Common myeloid progenitor, CD34-positive (primary cell): ENCODE measurements around the gene HNF4A. TPM values are rescaled to one million over a fixed set of nuclear protein-coding genes. Genes with fewer than 3 reads are reported as not detected.
A peak's percentile ranks its signal among the peaks of the same experiment; 100 is the strongest.

ENCODE experiments used
- CTCF ChIA-PET: fragments of 350-600 bp; sonication (Branson Sonifier 250); formaldehyde crosslinking; loops from one replicate; lab custom pipeline; 2021; ENCODE audit warnings: antibody characterized with exemption; lab: Charles Lee
- POLR2A ChIA-PET: fragments of 350-600 bp; sonication (Branson Sonifier 250); formaldehyde crosslinking; loops from one replicate; lab custom pipeline; 2021; ENCODE audit warnings: antibody characterized with exemption; lab: Charles Lee
- DNase-seq, 3 donors: peaks; one replicate each; pipeline versions ENCODE4 v3.0.0 to v3.0.0-alpha.2; 2013
- H3K27ac ChIP-seq, 2 experiments: 1 replicate in 1 of 2; 2 replicates in 1 of 2; pipeline ENCODE4 v1.7.0; 2013; ENCODE audit warnings: inconsistent platforms in 2 of 2, low read length in 2 of 2, mild to moderate bottlenecking in 2 of 2, low read depth in 1 of 2, moderate library complexity in 1 of 2; ENCODE audit not compliant: severe bottlenecking in 2 of 2, insufficient read depth in 1 of 2, poor library complexity in 1 of 2
- H3K27me3 ChIP-seq, 5 experiments: replicated peaks in 2 of 5; 1 replicate in 3 of 5; 2 replicates in 2 of 5; pipeline versions ENCODE4 v1.6.1 to v1.7.0; 2013; ENCODE audit warnings: low read length in 4 of 5, mild to moderate bottlenecking in 2 of 5, moderate library complexity in 2 of 5, inconsistent platforms in 1 of 5; ENCODE audit not compliant: insufficient read depth in 5 of 5, control insufficient read depth in 4 of 5
- H3K36me3 ChIP-seq, 4 experiments: 1 replicate in 2 of 4; 2 replicates in 2 of 4; pipeline versions ENCODE4 v1.6.1 to v1.7.0; 2013; ENCODE audit warnings: low read length in 3 of 4, control low read depth in 1 of 4, mild to moderate bottlenecking in 1 of 4; ENCODE audit not compliant: control insufficient read depth in 4 of 4, insufficient read depth in 4 of 4
- H3K4me1 ChIP-seq, 4 experiments: 1 replicate in 3 of 4; 2 replicates in 1 of 4; pipeline versions ENCODE4 v1.6.1 to v1.7.1; 2013; ENCODE audit warnings: low read length in 3 of 4, mild to moderate bottlenecking in 3 of 4, control low read depth in 1 of 4, inconsistent platforms in 1 of 4, moderate library complexity in 1 of 4; ENCODE audit not compliant: control insufficient read depth in 4 of 4, insufficient read depth in 4 of 4; ENCODE audit errors: control extremely low read depth in 1 of 4
- H3K4me3 ChIP-seq, 7 experiments: 1 replicate in 4 of 7; 2 replicates in 3 of 7; pipeline versions ENCODE4 v1.5.1 to v1.7.0; 2013; ENCODE audit warnings: mild to moderate bottlenecking in 7 of 7, low read length in 6 of 7, moderate library complexity in 6 of 7, inconsistent platforms in 2 of 7, low read depth in 2 of 7, control low read depth in 1 of 7; ENCODE audit not compliant: insufficient read depth in 4 of 7, control insufficient read depth in 1 of 7; ENCODE audit errors: extremely low read depth in 1 of 7
- H3K9me3 ChIP-seq, 5 experiments: 1 replicate in 4 of 5; 2 replicates in 1 of 5; pipeline versions ENCODE4 v1.6.1 to v1.7.1; 2013; ENCODE audit warnings: low read length in 4 of 5, mild to moderate bottlenecking in 2 of 5, inconsistent platforms in 1 of 5, low read depth in 1 of 5, moderate library complexity in 1 of 5; ENCODE audit not compliant: control insufficient read depth in 4 of 5, insufficient read depth in 2 of 5; ENCODE audit errors: control extremely low read depth in 1 of 5
- WGBS: methylation state at CpG from one replicate; pipeline ENCODE4 v1.1.5; 2013; ENCODE audit not compliant: insufficient coverage; 5-methylcytosine and 5-hydroxymethylcytosine counted together
- polyA plus RNA-seq: library from polyadenylated mRNA; unstranded; fragments of 120-200 nt; gene quantifications from one replicate; pipeline ENCODE4 v1.2.1, GENCODE V29; 2013

The HNF4A gene
- polyA plus RNA-seq = not detected

GRCh38 chr20:44355498-44356352 lies at the start of gene HNF4A:
TSS of gene HNF4A (plus strand) at chr20:44355699. CDS start at chr20:44355805, 106 bp downstream.
- CTCF ChIA-PET = no interaction called here
- peaks cover 0 to 6% (median 5%) of the 10 kb centered on the region in 5 experiments for H3K27me3 ChIP-seq

GRCh38 chr20:44306927-44307326 lies 48.6 kb upstream of the HNF4A start:
- H3K36me3 ChIP-seq = no peaks in the 10 kb centered on the region
- ChIA-PET CTCF (interaction anchor here (2.4 kb wide), 1 partner anchor 91 kb away, joined by 7 read pairs; no protein-coding TSS in a partner anchor), POLR2A (no interaction called here)
- 97% methylated on average over 6 of the region's 9 CpGs for WGBS
- no peaks in the 10 kb centered on the region for H3K9me3 ChIP-seq
- H3K27ac ChIP-seq = no peak overlapping the region
- no peaks in the 10 kb centered on the region for H3K27me3 ChIP-seq
- H3K4me1 ChIP-seq = peaks cover 0 to 14% (median 13%) of the 10 kb centered on the region in 4 experiments
- no peak for DNase-seq
- no peak overlapping the region for H3K4me3 ChIP-seq

More at GRCh38 chr20:44355498-44356352, at the start of gene HNF4A:
- POLR2A ChIA-PET = no interaction called here
- 96% methylated on average over 32 of the region's 40 CpGs for WGBS
- H3K4me3 ChIP-seq = no peak within 1 kb of the TSS
- DNase-seq = no peak
- H3K4me1 ChIP-seq = no peaks in the 10 kb centered on the region
- no peaks in the 10 kb centered on the region for H3K36me3 ChIP-seq
- no peak within 1 kb of the TSS for H3K27ac ChIP-seq
- H3K9me3 ChIP-seq = peaks cover 0 to 1% (median 0%) of the 10 kb centered on the region in 5 experiments

GRCh38 chr20:44309763-44310663 lies 45.5 kb upstream of the HNF4A start:
- Histone ChIP-seq H3K36me3 (no peaks in the 10 kb centered on the region), H3K27ac (peak overlapping the region in 1 of 2 experiments; percentile 19), H3K4me1 (peaks cover 0 to 14% (median 13%) of the 10 kb centered on the region in 4 experiments), H3K27me3 (no peaks in the 10 kb centered on the region), H3K9me3 (no peaks in the 10 kb centered on the region), H3K4me3 (peak overlapping the region; percentile 62 to 90 (median 80))
- 27% methylated on average over 15 of the region's 17 CpGs for WGBS
- ChIA-PET POLR2A (no interaction called here), CTCF (interaction anchor here (0.5 to 8.2 kb wide), 15 partner anchors 8 to 193 kb away, joined by 3 to 166 read pairs (median 4); no protein-coding TSS in a partner anchor)
- DNase-seq = peak; percentile 28 to 53 (median 44)

- peak within 1 kb of the TSS; percentile 62 to 90 (median 80) for H3K4me3 ChIP-seq
- H3K36me3 ChIP-seq = no peaks in the 10 kb centered on the region
- peak; percentile 95 to 97 (median 96) for DNase-seq
- no peaks in the 10 kb centered on the region for H3K27me3 ChIP-seq
- ChIA-PET POLR2A (no interaction called here), CTCF (interaction anchor here (0.5 to 8.2 kb wide), 19 partner anchors 9 to 194 kb away, joined by 3 to 166 read pairs (median 4); no protein-coding TSS in a partner anchor)
- no peaks in the 10 kb centered on the region for H3K9me3 ChIP-seq
- 0% methylated on average over 63 of the region's 70 CpGs for WGBS
- peaks cover 0 to 14% (median 13%) of the 10 kb centered on the region in 4 experiments for H3K4me1 ChIP-seq
- H3K27ac ChIP-seq = peak within 1 kb of the TSS in 1 of 2 experiments; percentile 19
Measured at GRCh38 chr20:44310664-44311639, 44.5 kb upstream of the HNF4A start, which contains the start of gene FITM2. TSS of gene FITM2 (minus strand) at chr20:44311202. CDS start at chr20:44311148, 54 bp downstream.

- ChIA-PET CTCF (interaction anchor here (1.3 to 8.2 kb wide), 2 partner anchors 70 to 99 kb away, joined by 3 to 166 read pairs; no protein-coding TSS in a partner anchor), POLR2A (no interaction called here)
- Histone ChIP-seq H3K36me3 (no peaks in the 10 kb centered on the region), H3K9me3 (no peaks in the 10 kb centered on the region), H3K4me3 (no peak overlapping the region), H3K27ac (no peak overlapping the region), H3K27me3 (peaks cover 0 to 4% (median 0%) of the 10 kb centered on the region in 5 experiments), H3K4me1 (peaks cover 0 to 12% (median 10%) of the 10 kb centered on the region in 4 experiments)
- no peak for DNase-seq
Measured at GRCh38 chr20:44314870-44315269, 40.6 kb upstream of the HNF4A start.
